DND-41 (cell line): ENCODE measurements around the gene SYNGR1.

Source experiments
- ATAC-seq: fragments of 200-7000 bp; cut with Tn5 transposase; 3 replicates; pipeline ENCODE4 v1.9.1; 2021; ENCODE audit warnings: low read depth; ENCODE audit not compliant: insufficient read depth
- DNase-seq: peaks from one replicate; pipeline ENCODE4 v3.0.0-alpha.2; 2020
- H2AFZ ChIP-seq: 2 replicates; pipeline ENCODE4 v1.6.0; 2012; ENCODE audit warnings: low read depth, low read length
- H3K27ac ChIP-seq: 2 replicates; pipeline ENCODE4 v1.5.1; 2012; ENCODE audit warnings: low read length, inconsistent platforms
- H3K27me3 ChIP-seq: fragments of 200-600 bp; sonication (generic); 2 replicates; pipeline ENCODE4 v1.6.0; 2012; ENCODE audit warnings: low read length, mild to moderate bottlenecking, inconsistent platforms; ENCODE audit not compliant: insufficient read depth, poor library complexity
- H3K36me3 ChIP-seq: 2 replicates; pipeline ENCODE4 v1.5.1; 2012; ENCODE audit warnings: low read length, inconsistent platforms; ENCODE audit not compliant: insufficient read depth
- H3K4me1 ChIP-seq: 2 replicates; pipeline ENCODE4 v1.5.1; 2012; ENCODE audit warnings: mild to moderate bottlenecking, low read length; ENCODE audit not compliant: insufficient read depth
- H3K4me2 ChIP-seq: 2 replicates; pipeline ENCODE4 v1.6.0; 2012; ENCODE audit warnings: mild to moderate bottlenecking, moderate library complexity, low read length, inconsistent platforms; ENCODE audit not compliant: insufficient read depth
- H3K4me3 ChIP-seq, 2 experiments: fragments of 200-600 bp in 1 of 2; shearing (Covaris generic) in 1 of 2; 2 replicates each; pipeline ENCODE4 v1.5.1; 2012 to 2016; ENCODE audit warnings: inconsistent platforms in 2 of 2, low read length in 2 of 2, mild to moderate bottlenecking in 2 of 2, low read depth in 1 of 2, moderate library complexity in 1 of 2
- H3K79me2 ChIP-seq: 2 replicates; pipeline ENCODE4 v1.6.0; 2012; ENCODE audit warnings: low read length, inconsistent platforms; ENCODE audit not compliant: insufficient read depth
- H3K9ac ChIP-seq: 2 replicates; pipeline ENCODE4 v1.6.0; 2012; ENCODE audit warnings: low read depth, mild to moderate bottlenecking, inconsistent platforms, low read length, moderate library complexity
- H3K9me3 ChIP-seq: 2 replicates; pipeline ENCODE4 v1.5.1; 2012; ENCODE audit warnings: low read length, moderate library complexity, mild to moderate bottlenecking, inconsistent platforms; ENCODE audit not compliant: insufficient read depth, severe bottlenecking
- H4K20me1 ChIP-seq: 2 replicates; pipeline ENCODE4 v1.6.0; 2012; ENCODE audit warnings: low read length; ENCODE audit not compliant: insufficient read depth
- EZH2 ChIP-seq: IDR thresholded peaks from 3 replicates; pipeline ENCODE4 v1.6.1; 2012; ENCODE audit warnings: borderline replicate concordance, low read depth, mild to moderate bottlenecking, moderate library complexity, low read length, inconsistent platforms; ENCODE audit not compliant: severe bottlenecking
- TF ChIP-seq, protein P1 (sequence below): IDR thresholded peaks from 2 replicates; pipeline ENCODE4 v1.5.1; 2012; ENCODE audit warnings: borderline replicate concordance, low read length, moderate library complexity, mild to moderate bottlenecking; ENCODE audit not compliant: poor library complexity, severe bottlenecking; ENCODE audit errors: extremely low read depth

Gene SYNGR1

DNA sequence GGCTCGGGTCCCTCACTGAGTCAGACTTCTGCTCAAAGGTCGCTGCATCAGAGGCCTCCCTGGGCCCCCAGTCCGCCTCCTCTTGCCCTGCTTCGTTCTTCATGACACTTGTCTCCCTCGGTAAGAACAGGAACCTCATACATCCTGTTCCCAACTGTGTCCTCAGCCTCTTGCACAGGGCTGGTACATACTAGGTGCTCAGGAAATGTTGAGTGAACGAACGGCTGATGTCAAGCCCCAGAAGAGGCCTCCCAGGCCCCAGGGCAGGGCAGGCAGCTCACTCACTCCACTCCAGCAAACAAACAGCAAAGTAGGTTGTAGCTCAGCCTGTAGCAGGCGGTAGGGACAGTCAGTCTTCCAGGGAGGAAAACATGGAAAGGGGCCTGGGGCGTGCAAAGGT, 17.2 kb downstream of the SYNGR1 start:
- ATAC-seq (no peak), DNase-seq (no peak)
- H3K9me3 ChIP-seq = peaks cover 5% of the 10 kb centered on the region
- H3K27ac ChIP-seq = no peak overlapping the region
- TF ChIP-seq, protein P1, sequence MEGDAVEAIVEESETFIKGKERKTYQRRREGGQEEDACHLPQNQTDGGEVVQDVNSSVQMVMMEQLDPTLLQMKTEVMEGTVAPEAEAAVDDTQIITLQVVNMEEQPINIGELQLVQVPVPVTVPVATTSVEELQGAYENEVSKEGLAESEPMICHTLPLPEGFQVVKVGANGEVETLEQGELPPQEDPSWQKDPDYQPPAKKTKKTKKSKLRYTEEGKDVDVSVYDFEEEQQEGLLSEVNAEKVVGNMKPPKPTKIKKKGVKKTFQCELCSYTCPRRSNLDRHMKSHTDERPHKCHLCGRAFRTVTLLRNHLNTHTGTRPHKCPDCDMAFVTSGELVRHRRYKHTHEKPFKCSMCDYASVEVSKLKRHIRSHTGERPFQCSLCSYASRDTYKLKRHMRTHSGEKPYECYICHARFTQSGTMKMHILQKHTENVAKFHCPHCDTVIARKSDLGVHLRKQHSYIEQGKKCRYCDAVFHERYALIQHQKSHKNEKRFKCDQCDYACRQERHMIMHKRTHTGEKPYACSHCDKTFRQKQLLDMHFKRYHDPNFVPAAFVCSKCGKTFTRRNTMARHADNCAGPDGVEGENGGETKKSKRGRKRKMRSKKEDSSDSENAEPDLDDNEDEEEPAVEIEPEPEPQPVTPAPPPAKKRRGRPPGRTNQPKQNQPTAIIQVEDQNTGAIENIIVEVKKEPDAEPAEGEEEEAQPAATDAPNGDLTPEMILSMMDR = no peak
- no peak for TF ChIP-seq EZH2
- H3K27me3 ChIP-seq = no peaks in the 10 kb centered on the region
- H3K79me2 ChIP-seq = no peaks in the 10 kb centered on the region
- H3K9ac ChIP-seq = no peak overlapping the region
- peaks cover 26% of the 10 kb centered on the region for H4K20me1 ChIP-seq
- H2AFZ ChIP-seq = no peak overlapping the region
- no peak overlapping the region for H3K4me3 ChIP-seq
- no peaks in the 10 kb centered on the region for H3K36me3 ChIP-seq
- no peaks in the 10 kb centered on the region for H3K4me1 ChIP-seq
- no peak overlapping the region for H3K4me2 ChIP-seq

DNA sequence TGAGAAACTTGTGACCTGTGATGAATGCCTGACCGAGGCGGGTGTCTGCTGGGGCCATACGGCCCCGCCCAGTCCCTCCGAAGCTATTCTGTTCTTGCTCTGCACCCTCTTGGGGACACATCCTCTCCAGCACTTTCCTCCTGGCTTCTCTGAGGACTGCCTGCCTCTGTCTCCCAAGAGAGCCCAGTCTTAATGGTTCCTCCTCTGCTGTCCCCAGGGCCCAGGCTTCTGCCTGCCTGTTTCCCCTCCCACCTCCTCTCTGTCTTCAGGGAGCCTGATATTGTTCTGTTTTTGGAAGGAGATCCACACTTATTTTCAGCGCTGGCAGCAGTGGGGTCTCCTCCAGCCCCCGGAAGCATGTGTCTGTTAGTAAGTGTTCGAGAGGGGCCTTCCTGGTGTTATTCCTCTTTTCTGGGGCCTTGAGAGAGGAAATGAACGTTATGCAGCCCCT, 18.7 kb downstream of the SYNGR1 start:
- Histone ChIP-seq H3K27me3 (no peaks in the 10 kb centered on the region), H2AFZ (no peak overlapping the region), H3K36me3 (no peaks in the 10 kb centered on the region), H3K79me2 (no peaks in the 10 kb centered on the region), H3K4me1 (no peaks in the 10 kb centered on the region), H3K4me3 (no peak overlapping the region), H4K20me1 (peaks cover 12% of the 10 kb centered on the region), H3K9ac (no peak overlapping the region), H3K9me3 (peaks cover 5% of the 10 kb centered on the region), H3K27ac (no peak overlapping the region), H3K4me2 (no peak overlapping the region)
- no peak for ATAC-seq
- no peak for DNase-seq
- TF ChIP-seq, protein P1 = no peak
- TF ChIP-seq EZH2 = no peak

DNA sequence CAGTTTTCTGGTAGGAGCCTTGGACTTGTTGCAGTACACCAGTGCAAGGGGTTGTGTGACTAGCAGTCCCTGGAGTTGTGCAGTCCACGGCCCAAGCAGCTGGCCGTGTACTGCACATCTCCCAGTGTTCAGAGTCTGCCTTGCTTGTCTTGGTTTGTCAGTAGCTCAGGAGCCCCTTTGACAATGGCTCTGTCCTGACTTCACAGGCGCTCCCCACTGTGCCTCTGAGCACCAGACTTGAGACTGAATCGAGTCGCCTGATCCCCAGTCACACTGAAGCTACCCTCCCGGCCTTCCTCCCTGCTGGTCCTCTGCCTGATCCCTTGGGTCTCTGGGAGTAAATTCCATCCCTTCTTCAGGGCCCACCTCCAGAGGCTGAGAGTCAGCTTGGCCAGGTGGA, 19.4 kb downstream of the SYNGR1 start:
- Histone ChIP-seq H3K4me3 (no peak overlapping the region), H4K20me1 (peaks cover 7% of the 10 kb centered on the region; the same call in 1 of the 2 replicates), H3K4me1 (no peaks in the 10 kb centered on the region), H3K4me2 (no peak overlapping the region), H2AFZ (no peak overlapping the region), H3K36me3 (no peaks in the 10 kb centered on the region), H3K79me2 (no peaks in the 10 kb centered on the region), H3K27ac (no peak overlapping the region), H3K9ac (no peak overlapping the region), H3K27me3 (no peaks in the 10 kb centered on the region), H3K9me3 (peaks cover 5% of the 10 kb centered on the region)
- no peak for DNase-seq
- TF ChIP-seq, protein P1 = no peak
- TF ChIP-seq EZH2 = no peak
- no peak for ATAC-seq

DNA sequence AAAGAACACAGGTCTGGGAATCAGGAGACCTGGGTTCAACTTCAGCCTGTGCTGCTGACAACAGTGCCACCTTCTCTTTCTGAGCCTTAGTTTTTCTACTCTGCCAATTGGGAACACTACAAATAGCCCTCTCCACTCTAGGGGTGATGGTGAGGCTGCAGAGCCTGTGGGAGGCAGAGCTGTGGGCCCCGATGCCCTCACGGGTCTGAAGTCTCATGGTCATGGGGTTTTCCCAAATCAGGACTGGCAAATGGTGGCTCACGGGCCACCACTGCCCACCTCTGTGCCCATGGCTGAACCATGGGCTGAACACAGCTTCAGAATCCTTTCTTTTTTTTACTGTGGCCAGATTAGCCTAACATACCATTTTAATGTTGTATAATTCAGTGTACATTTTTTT, 19.8 kb downstream of the SYNGR1 start:
- TF ChIP-seq EZH2 = no peak
- TF ChIP-seq, protein P1 = no peak
- no peak overlapping the region for H3K4me3 ChIP-seq
- peaks cover 7% of the 10 kb centered on the region; the same call in 1 of the 2 replicates for H4K20me1 ChIP-seq
- no peak for DNase-seq
- no peaks in the 10 kb centered on the region for H3K79me2 ChIP-seq
- H3K9me3 ChIP-seq = peaks cover 5% of the 10 kb centered on the region
- H3K36me3 ChIP-seq = 0 out of 2 replicates have a peak, but pooled peaks cover 1% of the 10 kb centered on the region
- no peak overlapping the region for H3K27ac ChIP-seq
- no peak overlapping the region for H3K4me2 ChIP-seq
- H2AFZ ChIP-seq = no peak overlapping the region
- H3K27me3 ChIP-seq = no peaks in the 10 kb centered on the region
- no peaks in the 10 kb centered on the region for H3K4me1 ChIP-seq
- no peak for ATAC-seq
- H3K9ac ChIP-seq = no peak overlapping the region
